ENCODE results near the gene HEXB.

DNA sequence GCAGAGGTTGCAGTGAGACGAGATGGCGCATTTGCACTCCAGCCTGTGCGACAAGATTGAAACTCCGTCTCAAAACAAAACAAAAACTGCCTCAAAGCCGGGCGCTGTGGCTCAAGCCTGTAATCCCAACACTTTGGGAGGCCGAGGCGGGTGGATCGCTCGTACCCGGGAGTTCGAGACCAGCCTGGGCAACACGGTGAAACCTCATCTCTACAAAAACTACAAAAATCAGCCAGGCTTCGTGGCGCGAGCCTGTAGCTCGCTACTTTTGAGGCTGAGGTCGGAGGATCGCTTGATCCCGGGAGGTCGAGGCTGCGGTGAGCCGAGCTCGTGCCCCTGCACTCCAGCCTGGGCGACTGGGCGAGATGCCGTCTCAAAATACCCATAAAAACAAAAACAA is 80.9 kb downstream of the HEXB start:
- TF ChIP-seq, protein P1, sequence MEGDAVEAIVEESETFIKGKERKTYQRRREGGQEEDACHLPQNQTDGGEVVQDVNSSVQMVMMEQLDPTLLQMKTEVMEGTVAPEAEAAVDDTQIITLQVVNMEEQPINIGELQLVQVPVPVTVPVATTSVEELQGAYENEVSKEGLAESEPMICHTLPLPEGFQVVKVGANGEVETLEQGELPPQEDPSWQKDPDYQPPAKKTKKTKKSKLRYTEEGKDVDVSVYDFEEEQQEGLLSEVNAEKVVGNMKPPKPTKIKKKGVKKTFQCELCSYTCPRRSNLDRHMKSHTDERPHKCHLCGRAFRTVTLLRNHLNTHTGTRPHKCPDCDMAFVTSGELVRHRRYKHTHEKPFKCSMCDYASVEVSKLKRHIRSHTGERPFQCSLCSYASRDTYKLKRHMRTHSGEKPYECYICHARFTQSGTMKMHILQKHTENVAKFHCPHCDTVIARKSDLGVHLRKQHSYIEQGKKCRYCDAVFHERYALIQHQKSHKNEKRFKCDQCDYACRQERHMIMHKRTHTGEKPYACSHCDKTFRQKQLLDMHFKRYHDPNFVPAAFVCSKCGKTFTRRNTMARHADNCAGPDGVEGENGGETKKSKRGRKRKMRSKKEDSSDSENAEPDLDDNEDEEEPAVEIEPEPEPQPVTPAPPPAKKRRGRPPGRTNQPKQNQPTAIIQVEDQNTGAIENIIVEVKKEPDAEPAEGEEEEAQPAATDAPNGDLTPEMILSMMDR (IDR thresholded peaks at IDR 0.05; ENCODE audit: extremely low read depth in 1 of 2, insufficient read depth in 1 of 2, low read depth in 1 of 2, low read length in 2 of 2) = no peak
- TF ChIP-seq, protein P2, sequence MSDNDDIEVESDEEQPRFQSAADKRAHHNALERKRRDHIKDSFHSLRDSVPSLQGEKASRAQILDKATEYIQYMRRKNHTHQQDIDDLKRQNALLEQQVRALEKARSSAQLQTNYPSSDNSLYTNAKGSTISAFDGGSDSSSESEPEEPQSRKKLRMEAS (IDR thresholded peaks at IDR 0.05; ENCODE audit: insufficient read depth, insufficient read length) = no peak
- TF ChIP-seq FOS (IDR thresholded peaks at IDR 0.05; ENCODE audit: borderline replicate concordance, insufficient read depth, low read length) (no peak), POLR2A (IDR thresholded peaks at IDR 0.05; ENCODE audit: low read depth, low read length) (no peak)
